ENCODE measurements around the gene USF2.

DNA sequence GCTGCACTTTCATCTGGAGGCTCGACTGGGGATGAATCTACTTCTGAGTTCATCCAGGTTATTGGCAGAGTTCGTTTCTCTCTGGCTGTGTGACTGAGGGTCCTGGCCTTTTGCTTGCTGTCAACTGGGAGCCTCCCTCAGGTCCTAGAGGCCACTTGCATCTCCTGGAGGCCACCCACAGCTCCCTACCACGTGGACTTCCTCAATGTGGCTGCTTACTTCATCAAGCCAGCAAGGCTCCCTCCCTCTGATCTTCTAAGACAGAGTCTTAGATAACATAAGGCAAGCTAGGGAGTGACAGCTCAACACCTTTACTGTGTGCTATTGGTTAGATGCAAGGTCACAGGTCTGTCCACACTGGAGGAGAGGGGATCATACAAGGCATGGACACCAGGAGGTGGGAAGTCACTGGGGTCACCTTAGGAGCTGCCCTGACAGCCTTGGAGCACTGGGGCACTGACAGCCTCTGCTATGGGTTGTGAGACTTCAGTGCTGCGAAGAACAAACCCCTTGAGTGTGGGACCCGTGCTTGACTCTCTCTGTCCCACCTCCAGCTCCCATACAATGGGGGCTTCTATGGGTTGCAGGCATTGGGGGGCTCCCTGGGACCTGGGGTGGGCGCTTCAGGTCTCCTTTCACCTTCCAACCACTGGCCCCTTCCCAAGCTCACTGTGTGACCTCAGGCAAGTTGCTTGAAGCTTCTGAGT lies 45.5 kb upstream of the USF2 start:
- no peak for TF ChIP-seq POLR2A (IDR thresholded peaks at IDR 0.05)
- TF ChIP-seq, protein P1, sequence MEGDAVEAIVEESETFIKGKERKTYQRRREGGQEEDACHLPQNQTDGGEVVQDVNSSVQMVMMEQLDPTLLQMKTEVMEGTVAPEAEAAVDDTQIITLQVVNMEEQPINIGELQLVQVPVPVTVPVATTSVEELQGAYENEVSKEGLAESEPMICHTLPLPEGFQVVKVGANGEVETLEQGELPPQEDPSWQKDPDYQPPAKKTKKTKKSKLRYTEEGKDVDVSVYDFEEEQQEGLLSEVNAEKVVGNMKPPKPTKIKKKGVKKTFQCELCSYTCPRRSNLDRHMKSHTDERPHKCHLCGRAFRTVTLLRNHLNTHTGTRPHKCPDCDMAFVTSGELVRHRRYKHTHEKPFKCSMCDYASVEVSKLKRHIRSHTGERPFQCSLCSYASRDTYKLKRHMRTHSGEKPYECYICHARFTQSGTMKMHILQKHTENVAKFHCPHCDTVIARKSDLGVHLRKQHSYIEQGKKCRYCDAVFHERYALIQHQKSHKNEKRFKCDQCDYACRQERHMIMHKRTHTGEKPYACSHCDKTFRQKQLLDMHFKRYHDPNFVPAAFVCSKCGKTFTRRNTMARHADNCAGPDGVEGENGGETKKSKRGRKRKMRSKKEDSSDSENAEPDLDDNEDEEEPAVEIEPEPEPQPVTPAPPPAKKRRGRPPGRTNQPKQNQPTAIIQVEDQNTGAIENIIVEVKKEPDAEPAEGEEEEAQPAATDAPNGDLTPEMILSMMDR (IDR thresholded peaks at IDR 0.05), result no peak
- TF ChIP-seq POLR2AphosphoS5 (IDR thresholded peaks at IDR 0.05), result no peak
- TF ChIP-seq EP300 (IDR thresholded peaks at IDR 0.05), result no peak
